ENCODE data around the gene HECTD4. TPM values are rescaled to one million over a fixed set of nuclear protein-coding genes. Genes with fewer than 3 reads are reported as not detected.
A peak's percentile ranks its signal among the peaks of the same experiment; 100 is the strongest.

Gene HECTD4
- total and polyA plus RNA-seq, 7 donors, result 2.1 to 22.8 (median 14.6) TPM

DNA sequence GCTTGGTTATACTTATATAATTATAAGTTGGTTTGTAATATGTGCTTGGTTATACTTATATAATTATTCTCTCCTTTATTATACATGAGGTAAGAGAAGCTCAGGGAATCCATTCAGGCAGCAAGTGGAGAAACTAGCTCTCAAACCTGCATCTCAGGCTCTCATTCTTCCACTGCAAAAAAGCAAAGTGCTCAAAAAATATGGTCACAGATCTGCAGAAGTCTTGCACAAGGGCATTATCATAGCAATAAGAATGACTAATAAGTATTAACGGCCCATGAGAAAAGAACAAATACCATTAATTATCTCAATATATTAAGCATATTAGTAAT is 257.3 kb downstream of the HECTD4 start:
- TF ChIP-seq, protein P1, sequence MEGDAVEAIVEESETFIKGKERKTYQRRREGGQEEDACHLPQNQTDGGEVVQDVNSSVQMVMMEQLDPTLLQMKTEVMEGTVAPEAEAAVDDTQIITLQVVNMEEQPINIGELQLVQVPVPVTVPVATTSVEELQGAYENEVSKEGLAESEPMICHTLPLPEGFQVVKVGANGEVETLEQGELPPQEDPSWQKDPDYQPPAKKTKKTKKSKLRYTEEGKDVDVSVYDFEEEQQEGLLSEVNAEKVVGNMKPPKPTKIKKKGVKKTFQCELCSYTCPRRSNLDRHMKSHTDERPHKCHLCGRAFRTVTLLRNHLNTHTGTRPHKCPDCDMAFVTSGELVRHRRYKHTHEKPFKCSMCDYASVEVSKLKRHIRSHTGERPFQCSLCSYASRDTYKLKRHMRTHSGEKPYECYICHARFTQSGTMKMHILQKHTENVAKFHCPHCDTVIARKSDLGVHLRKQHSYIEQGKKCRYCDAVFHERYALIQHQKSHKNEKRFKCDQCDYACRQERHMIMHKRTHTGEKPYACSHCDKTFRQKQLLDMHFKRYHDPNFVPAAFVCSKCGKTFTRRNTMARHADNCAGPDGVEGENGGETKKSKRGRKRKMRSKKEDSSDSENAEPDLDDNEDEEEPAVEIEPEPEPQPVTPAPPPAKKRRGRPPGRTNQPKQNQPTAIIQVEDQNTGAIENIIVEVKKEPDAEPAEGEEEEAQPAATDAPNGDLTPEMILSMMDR (IDR thresholded peaks at IDR 0.05), result no peak
- intact Hi-C loops (cut with DNase I), result no loop called here
- no peaks in the 10 kb centered on the region for H3K27me3 ChIP-seq (ENCODE audit: insufficient read depth in 3 of 3, low read length in 2 of 3)
- no peaks in the 10 kb centered on the region for H3K9me3 ChIP-seq
- H3K4me1 ChIP-seq, result peaks cover 25% of the 10 kb centered on the region
- no peaks in the 10 kb centered on the region for H3K36me3 ChIP-seq (ENCODE audit: insufficient read depth in 1 of 2, low read depth in 1 of 2)
- WGBS, 3 donors, result 0 to 1% (median 0%) methylated on average over 1 of the region's 1 CpG
- no peak for ATAC-seq
- H3K4me3 ChIP-seq, result peak overlapping the region; percentile 94
- DNase-seq, result no peak
- H3K27ac ChIP-seq, result peak overlapping the region; percentile 95

DNA sequence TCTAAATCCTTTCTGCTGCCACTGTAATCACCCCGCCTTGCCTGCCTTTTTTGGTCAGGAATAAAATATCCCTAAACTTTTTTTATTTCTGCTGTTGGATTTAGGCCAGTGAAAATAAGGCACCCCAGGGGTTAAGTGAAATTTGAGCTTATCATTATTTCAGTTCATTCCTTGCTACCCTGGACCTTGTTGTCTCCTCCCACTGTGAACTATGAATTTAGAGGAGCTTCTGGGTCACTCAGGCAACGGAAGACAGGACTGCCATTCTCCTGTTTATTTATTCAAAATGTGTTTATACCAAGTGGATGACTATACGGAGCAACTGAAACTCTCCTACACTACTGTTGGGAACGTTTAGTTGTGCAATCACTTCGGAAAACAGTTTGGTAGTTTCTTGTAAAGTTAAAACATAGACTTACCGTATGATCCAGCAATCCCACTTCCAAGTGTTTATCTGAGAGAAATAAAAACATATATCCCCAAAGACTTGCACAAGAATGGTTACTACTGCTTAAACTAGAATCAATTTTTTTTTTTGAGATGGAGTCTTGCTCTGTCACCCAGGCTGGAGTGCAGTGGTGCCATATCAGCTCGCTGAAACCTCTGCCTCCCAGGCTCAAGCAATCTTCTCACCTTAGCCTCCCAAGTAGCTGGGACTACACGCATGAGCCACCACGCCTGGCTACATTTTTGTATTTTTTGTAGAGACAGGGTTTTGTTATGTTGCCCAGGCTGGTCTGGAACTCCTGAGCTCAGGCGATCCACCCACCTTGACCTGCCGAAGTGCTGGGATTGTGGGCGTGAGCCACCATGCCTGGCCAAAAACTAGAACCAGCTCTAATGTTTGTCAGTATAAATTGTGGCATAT is 259.2 kb downstream of the HECTD4 start:
- DNase-seq (no peak), ATAC-seq (no peak)
- peak overlapping the region; percentile 36 for H3K27ac ChIP-seq
- H3K36me3 ChIP-seq (ENCODE audit: insufficient read depth in 1 of 2, low read depth in 1 of 2), result no peaks in the 10 kb centered on the region
- intact Hi-C loops (cut with DNase I), result no loop called here
- H3K4me3 ChIP-seq, result no peak overlapping the region
- H3K9me3 ChIP-seq, result no peaks in the 10 kb centered on the region
- peaks cover 24% of the 10 kb centered on the region for H3K4me1 ChIP-seq
- TF ChIP-seq, protein P1 (IDR thresholded peaks at IDR 0.05), result no peak
- 72 to 76% (median 74%) methylated on average over 12 of the region's 12 CpGs for WGBS, 3 donors
- H3K27me3 ChIP-seq (ENCODE audit: insufficient read depth in 3 of 3, low read length in 2 of 3), result no peaks in the 10 kb centered on the region

DNA sequence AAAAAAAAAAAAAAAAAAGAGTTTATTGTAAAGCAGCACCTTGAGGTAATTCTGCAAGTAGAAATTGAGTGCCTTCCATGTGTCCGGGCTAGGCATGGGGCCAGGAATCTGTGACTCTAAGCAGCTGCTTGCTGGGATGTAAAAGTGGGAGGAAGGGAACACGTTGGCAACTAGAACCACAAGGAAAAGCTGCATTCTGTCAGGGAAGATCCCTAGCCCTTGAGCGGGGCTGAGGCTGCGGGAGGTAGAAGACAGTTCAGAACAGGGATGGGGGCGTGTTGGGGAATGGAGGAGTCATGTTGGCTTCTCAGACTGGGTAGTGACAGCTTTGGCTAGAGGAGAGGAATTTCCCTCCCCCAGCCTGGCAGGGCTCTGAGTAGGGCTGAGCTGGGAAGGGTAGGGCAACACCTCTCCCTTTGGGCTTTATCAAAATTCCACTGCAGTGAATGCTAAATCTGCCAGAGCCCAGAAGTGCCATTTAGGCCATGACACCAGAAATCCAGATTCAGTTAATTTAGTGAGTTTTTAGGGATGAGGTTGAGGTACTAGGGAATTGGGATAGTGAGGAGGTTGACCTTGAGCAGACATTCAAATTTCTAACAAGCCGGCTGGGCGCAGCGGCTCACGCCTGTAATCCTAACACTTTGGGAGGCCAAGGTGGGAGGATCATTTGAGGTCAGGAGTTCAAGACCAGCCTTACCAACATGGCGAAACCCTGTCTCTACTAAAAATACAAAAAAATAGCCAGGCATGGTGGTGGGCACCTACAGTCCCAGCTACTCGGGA is 260.3 kb downstream of the HECTD4 start:
- TF ChIP-seq, protein P1 (IDR thresholded peaks at IDR 0.05), result no peak
- WGBS, 3 donors, result 28 to 41% (median 40%) methylated on average over 11 of the region's 11 CpGs

DNA sequence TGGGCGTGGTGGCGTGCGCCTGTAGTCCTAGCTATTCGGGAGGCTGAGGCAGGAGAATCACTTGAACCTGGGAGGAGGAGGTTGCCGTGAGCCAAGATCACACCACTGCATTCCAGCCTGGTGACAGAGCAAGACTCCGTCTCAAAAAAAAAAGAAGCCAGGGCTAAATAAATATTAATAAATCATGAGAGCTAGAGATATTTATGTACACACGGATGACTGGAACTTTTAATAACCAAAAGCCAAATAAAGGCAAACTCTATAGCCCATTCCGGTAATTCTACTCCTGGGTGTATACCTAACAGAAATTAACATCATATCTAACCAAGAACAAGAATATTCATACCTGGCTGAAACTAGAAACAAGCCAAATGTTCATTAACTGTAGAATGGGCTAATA is 264.5 kb downstream of the HECTD4 start:
- Histone ChIP-seq H3K36me3 (ENCODE audit: insufficient read depth in 1 of 2, low read depth in 1 of 2) (no peaks in the 10 kb centered on the region), H3K27me3 (ENCODE audit: insufficient read depth in 3 of 3, low read length in 2 of 3) (no peaks in the 10 kb centered on the region), H3K27ac (no peak overlapping the region), H3K4me3 (no peak overlapping the region), H3K4me1 (peaks cover 7% of the 10 kb centered on the region), H3K9me3 (no peaks in the 10 kb centered on the region)
- ATAC-seq, result no peak
- TF ChIP-seq, protein P1 (IDR thresholded peaks at IDR 0.05), result no peak
- WGBS, 3 donors, result 83 to 91% (median 88%) methylated on average over 8 of the region's 8 CpGs
- no peak for DNase-seq
- intact Hi-C loops (cut with DNase I), result no loop called here

More for the DNA sequence above, 260.3 kb downstream of the HECTD4 start:
- Histone ChIP-seq H3K4me1 (peaks cover 20% of the 10 kb centered on the region), H3K27ac (peak overlapping the region; percentile 75), H3K9me3 (no peaks in the 10 kb centered on the region), H3K36me3 (ENCODE audit: insufficient read depth in 1 of 2, low read depth in 1 of 2) (no peaks in the 10 kb centered on the region), H3K4me3 (peak overlapping the region; percentile 38), H3K27me3 (ENCODE audit: insufficient read depth in 3 of 3, low read length in 2 of 3) (no peaks in the 10 kb centered on the region)
- DNase-seq, result peak; percentile 61 to 80
- ATAC-seq, result peak; percentile 31 to 60 (median 45)
- intact Hi-C loops (cut with DNase I), result no loop called here

Data from psoas muscle (tissue), 8 donors.